Hepatocyte (in vitro differentiated cells): ENCODE measurements around the gene NCS1.

Experiments used
- EZH2phosphoT487 ChIP-seq: fragments of 200-600 bp; sonication (generic); IDR thresholded peaks from one replicate; pipeline ENCODE4 v1.6.1; 2018; ENCODE audit warnings: antibody characterized with exemption, mild to moderate bottlenecking, low read depth, moderate library complexity; ENCODE audit not compliant: unreplicated experiment, severe bottlenecking
- TF ChIP-seq, protein P1 (sequence below): fragments of 200-600 bp; sonication (generic); IDR thresholded peaks from 2 replicates; pipeline ENCODE4 v1.5.1; 2016; ENCODE audit warnings: antibody characterized with exemption, mild to moderate bottlenecking; ENCODE audit not compliant: poor library complexity

DNA sequence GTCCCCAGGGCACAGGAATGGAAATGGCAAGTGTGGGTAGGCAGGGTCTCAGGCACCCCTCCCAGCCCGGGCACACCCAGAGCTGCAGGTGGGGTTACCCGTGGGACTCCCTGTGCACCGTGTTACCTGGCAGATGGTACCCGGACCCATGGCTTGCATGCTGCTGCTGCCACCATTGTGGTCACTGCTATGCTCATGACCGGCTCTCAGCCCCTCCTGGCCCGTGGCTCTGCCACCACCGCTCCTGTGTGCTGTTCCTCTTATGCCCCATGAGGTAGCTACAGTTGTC, 71.6 kb downstream of the NCS1 start:
- TF ChIP-seq EZH2phosphoT487: no peak
- TF ChIP-seq, protein P1, sequence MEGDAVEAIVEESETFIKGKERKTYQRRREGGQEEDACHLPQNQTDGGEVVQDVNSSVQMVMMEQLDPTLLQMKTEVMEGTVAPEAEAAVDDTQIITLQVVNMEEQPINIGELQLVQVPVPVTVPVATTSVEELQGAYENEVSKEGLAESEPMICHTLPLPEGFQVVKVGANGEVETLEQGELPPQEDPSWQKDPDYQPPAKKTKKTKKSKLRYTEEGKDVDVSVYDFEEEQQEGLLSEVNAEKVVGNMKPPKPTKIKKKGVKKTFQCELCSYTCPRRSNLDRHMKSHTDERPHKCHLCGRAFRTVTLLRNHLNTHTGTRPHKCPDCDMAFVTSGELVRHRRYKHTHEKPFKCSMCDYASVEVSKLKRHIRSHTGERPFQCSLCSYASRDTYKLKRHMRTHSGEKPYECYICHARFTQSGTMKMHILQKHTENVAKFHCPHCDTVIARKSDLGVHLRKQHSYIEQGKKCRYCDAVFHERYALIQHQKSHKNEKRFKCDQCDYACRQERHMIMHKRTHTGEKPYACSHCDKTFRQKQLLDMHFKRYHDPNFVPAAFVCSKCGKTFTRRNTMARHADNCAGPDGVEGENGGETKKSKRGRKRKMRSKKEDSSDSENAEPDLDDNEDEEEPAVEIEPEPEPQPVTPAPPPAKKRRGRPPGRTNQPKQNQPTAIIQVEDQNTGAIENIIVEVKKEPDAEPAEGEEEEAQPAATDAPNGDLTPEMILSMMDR: no peak
